CD4-positive, alpha-beta T cell treated with Interferon alpha-2 for 1 hour (primary cell): ENCODE data around the gene ARHGEF1.
A peak's percentile ranks its signal among the peaks of the same experiment; 100 is the strongest.

Source experiments
- DNase-seq, 2 donors: peaks; one replicate each; pipeline ENCODE4 v3.0.0-alpha.2; 2020 to 2022

The ARHGEF1 gene

GRCh38 chr19:41883821-41884733 is 1.1 kb downstream of the ARHGEF1 start:
- peak; percentile 92 to 93 for DNase-seq

- DNase-seq, result peak; percentile 70 to 80
Measured at GRCh38 chr19:41886761-41887710, 4.1 kb downstream of the ARHGEF1 start.

- peak; percentile 76 to 83 for DNase-seq
Measured at GRCh38 chr19:41887711-41888382, 4.9 kb downstream of the ARHGEF1 start.

GRCh38 chr19:41888926-41889325 is 5.9 kb downstream of the ARHGEF1 start:
- DNase-seq, result no peak

- no peak for DNase-seq
Measured at GRCh38 chr19:41889896-41890295, 6.9 kb downstream of the ARHGEF1 start.

GRCh38 chr19:41890936-41891335 is 8.0 kb downstream of the ARHGEF1 start:
- DNase-seq, result no peak

GRCh38 chr19:41892173-41892902 is 9.4 kb downstream of the ARHGEF1 start:
- no peak for DNase-seq

- peak in 1 of 2 donors; percentile 51 for DNase-seq
Measured at GRCh38 chr19:41893899-41894298, 10.9 kb downstream of the ARHGEF1 start.

- no peak for DNase-seq
Measured at GRCh38 chr19:41894350-41894749, 11.4 kb downstream of the ARHGEF1 start.

GRCh38 chr19:41895745-41896580 is 13.0 kb downstream of the ARHGEF1 start:
- no peak for DNase-seq

GRCh38 chr19:41896581-41896942 is 13.6 kb downstream of the ARHGEF1 start:
- no peak for DNase-seq

- no peak for DNase-seq
Measured at GRCh38 chr19:41897181-41897580, 14.2 kb downstream of the ARHGEF1 start.

GRCh38 chr19:41897820-41898219 is 14.8 kb downstream of the ARHGEF1 start:
- DNase-seq, result no peak

GRCh38 chr19:41898235-41898634 is 15.3 kb downstream of the ARHGEF1 start:
- no peak for DNase-seq

GRCh38 chr19:41901707-41902360 is 18.9 kb downstream of the ARHGEF1 start:
- no peak for DNase-seq

GRCh38 chr19:41902594-41902993 is 19.6 kb downstream of the ARHGEF1 start:
- no peak for DNase-seq

- no peak for DNase-seq
Measured at GRCh38 chr19:41903193-41903953, 20.4 kb downstream of the ARHGEF1 start.

GRCh38 chr19:41904118-41904870 is 21.3 kb downstream of the ARHGEF1 start:
- DNase-seq, result no peak
